ENCODE measurements around the gene NECAB3. TPM values are rescaled to one million over a fixed set of nuclear protein-coding genes. Genes with fewer than 3 reads are reported as not detected.

NECAB3 gene
- total and polyA plus RNA-seq, 9 donors, result 9.2 to 166 (median 96.5) TPM

DNA sequence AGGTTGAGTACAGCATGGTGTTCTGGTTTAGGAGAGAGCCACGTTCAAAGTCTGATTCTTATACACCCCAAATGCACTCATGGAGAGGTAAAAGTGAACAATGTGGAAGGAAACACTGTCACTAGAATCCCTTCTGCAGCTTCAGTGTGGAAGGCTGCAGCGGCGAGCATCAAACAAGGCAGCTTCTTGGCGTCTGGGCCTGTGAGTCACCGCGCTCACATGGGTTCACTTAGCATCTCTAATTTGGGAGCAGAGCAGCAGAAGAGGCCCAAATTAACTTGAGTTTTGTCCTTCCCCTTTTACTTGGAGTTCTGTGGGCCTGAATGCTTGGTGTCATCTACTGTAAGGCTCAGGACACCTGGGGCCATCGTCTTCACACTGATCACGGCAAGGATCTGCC is 22.9 kb upstream of the NECAB3 start:
- TF ChIP-seq POLR2A (IDR thresholded peaks at IDR 0.05) (no peak), EP300 (IDR thresholded peaks at IDR 0.05) (no peak)
- TF ChIP-seq, protein P1, sequence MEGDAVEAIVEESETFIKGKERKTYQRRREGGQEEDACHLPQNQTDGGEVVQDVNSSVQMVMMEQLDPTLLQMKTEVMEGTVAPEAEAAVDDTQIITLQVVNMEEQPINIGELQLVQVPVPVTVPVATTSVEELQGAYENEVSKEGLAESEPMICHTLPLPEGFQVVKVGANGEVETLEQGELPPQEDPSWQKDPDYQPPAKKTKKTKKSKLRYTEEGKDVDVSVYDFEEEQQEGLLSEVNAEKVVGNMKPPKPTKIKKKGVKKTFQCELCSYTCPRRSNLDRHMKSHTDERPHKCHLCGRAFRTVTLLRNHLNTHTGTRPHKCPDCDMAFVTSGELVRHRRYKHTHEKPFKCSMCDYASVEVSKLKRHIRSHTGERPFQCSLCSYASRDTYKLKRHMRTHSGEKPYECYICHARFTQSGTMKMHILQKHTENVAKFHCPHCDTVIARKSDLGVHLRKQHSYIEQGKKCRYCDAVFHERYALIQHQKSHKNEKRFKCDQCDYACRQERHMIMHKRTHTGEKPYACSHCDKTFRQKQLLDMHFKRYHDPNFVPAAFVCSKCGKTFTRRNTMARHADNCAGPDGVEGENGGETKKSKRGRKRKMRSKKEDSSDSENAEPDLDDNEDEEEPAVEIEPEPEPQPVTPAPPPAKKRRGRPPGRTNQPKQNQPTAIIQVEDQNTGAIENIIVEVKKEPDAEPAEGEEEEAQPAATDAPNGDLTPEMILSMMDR (IDR thresholded peaks at IDR 0.05), result no peak
- DNase-seq, result peak in 1 of 5 donors; percentile 60

DNA sequence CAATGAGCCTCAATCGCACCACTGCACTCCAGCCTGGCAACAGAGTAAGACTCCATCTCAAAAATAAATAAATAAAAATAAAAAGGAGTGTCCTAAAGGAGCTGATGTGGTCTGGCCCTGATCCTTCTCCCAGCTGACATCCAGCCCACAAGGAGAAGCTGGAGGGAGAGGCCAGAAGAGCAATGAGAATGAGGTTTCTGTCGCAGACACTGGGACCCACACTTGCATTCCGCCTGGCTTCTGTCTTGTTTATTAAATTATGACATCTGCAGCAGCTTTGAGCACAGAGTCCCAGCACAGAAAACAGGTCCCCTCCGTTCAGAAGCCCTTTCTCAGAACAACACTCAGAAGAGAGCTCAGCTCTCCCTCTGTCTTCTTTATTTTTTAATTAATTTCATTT is 22.2 kb upstream of the NECAB3 start:
- H3K27me3 ChIP-seq, result no peaks in the 10 kb centered on the region
- H3K4me1 ChIP-seq (ENCODE audit: insufficient read depth), result peaks cover 13% of the 10 kb centered on the region
- WGBS, 3 donors, result 74 to 77% (median 76%) methylated on average over 4 of the region's 4 CpGs
- H3K36me3 ChIP-seq, result no peaks in the 10 kb centered on the region
- H3K4me3 ChIP-seq, result no peak overlapping the region
- no peak for DNase-seq
- no peaks in the 10 kb centered on the region for H3K9me3 ChIP-seq
- TF ChIP-seq EP300 (IDR thresholded peaks at IDR 0.05) (no peak), POLR2A (IDR thresholded peaks at IDR 0.05) (no peak)
- TF ChIP-seq, protein P1 (IDR thresholded peaks at IDR 0.05), result no peak
- H3K27ac ChIP-seq, result no peak overlapping the region
- intact Hi-C loops (cut with DNase I), result no loop called here

More for the DNA sequence above, 22.9 kb upstream of the NECAB3 start:
- Histone ChIP-seq H3K4me1 (ENCODE audit: insufficient read depth) (peaks cover 13% of the 10 kb centered on the region), H3K9me3 (no peaks in the 10 kb centered on the region), H3K4me3 (no peak overlapping the region), H3K36me3 (no peaks in the 10 kb centered on the region), H3K27me3 (no peaks in the 10 kb centered on the region), H3K27ac (no peak overlapping the region)
- intact Hi-C loops (cut with DNase I), result no loop called here
- 68 to 81% (median 81%) methylated on average over 8 of the region's 8 CpGs for WGBS, 3 donors

- Histone ChIP-seq H3K36me3 (no peaks in the 10 kb centered on the region), H3K9me3 (no peaks in the 10 kb centered on the region), H3K27ac (peak overlapping the region in 1 of 2 donors; percentile 77), H3K4me3 (no peak overlapping the region), H3K4me1 (ENCODE audit: insufficient read depth) (peaks cover 15% of the 10 kb centered on the region), H3K27me3 (no peaks in the 10 kb centered on the region)
- WGBS, 3 donors, result 63 to 66% (median 64%) methylated on average over 6 of the region's 6 CpGs
- TF ChIP-seq, protein P1 (IDR thresholded peaks at IDR 0.05), result no peak
- DNase-seq, result no peak
- intact Hi-C loops (cut with DNase I), result no loop called here
Observed at GRCh38 chr20:33694639-33695012, 20.4 kb upstream of the NECAB3 start.

- Histone ChIP-seq H3K4me1 (ENCODE audit: insufficient read depth) (peaks cover 19% of the 10 kb centered on the region), H3K36me3 (no peaks in the 10 kb centered on the region), H3K27me3 (no peaks in the 10 kb centered on the region), H3K4me3 (no peak overlapping the region), H3K9me3 (no peaks in the 10 kb centered on the region), H3K27ac (peak overlapping the region; percentile 77 to 86)
- no peak for TF ChIP-seq EP300 (IDR thresholded peaks at IDR 0.05)
- intact Hi-C loops (cut with DNase I), result no loop called here
- 39 to 47% (median 45%) methylated on average over 17 of the region's 17 CpGs for WGBS, 3 donors
- peak; percentile 81 to 85 (median 83) for DNase-seq
Observed at GRCh38 chr20:33693741-33694638, 19.8 kb upstream of the NECAB3 start.

- Histone ChIP-seq H3K36me3 (no peaks in the 10 kb centered on the region), H3K4me1 (ENCODE audit: insufficient read depth) (peaks cover 22% of the 10 kb centered on the region), H3K27me3 (no peaks in the 10 kb centered on the region), H3K4me3 (no peak overlapping the region), H3K9me3 (no peaks in the 10 kb centered on the region), H3K27ac (peak overlapping the region in 1 of 2 donors; percentile 77)
- 77 to 88% (median 83%) methylated on average over 5 of the region's 5 CpGs for WGBS, 3 donors
- no peak for DNase-seq
- intact Hi-C loops (cut with DNase I), result no loop called here
- TF ChIP-seq POLR2A (IDR thresholded peaks at IDR 0.05) (no peak), EP300 (IDR thresholded peaks at IDR 0.05) (no peak)
- TF ChIP-seq, protein P1 (IDR thresholded peaks at IDR 0.05), result no peak
Observed at GRCh38 chr20:33693289-33693688, 19.1 kb upstream of the NECAB3 start.

Measured in ovary (tissue), 9 donors.